Measurements from ENCODE around the gene SNRPB.
A peak's percentile ranks its signal among the peaks of the same experiment; 100 is the strongest.
"Not testable (repeated sequence)": the region's sequence is repeated elsewhere in the genome, so short reads cannot be mapped to it uniquely, and the experiment has no call there.

Gene SNRPB

DNA sequence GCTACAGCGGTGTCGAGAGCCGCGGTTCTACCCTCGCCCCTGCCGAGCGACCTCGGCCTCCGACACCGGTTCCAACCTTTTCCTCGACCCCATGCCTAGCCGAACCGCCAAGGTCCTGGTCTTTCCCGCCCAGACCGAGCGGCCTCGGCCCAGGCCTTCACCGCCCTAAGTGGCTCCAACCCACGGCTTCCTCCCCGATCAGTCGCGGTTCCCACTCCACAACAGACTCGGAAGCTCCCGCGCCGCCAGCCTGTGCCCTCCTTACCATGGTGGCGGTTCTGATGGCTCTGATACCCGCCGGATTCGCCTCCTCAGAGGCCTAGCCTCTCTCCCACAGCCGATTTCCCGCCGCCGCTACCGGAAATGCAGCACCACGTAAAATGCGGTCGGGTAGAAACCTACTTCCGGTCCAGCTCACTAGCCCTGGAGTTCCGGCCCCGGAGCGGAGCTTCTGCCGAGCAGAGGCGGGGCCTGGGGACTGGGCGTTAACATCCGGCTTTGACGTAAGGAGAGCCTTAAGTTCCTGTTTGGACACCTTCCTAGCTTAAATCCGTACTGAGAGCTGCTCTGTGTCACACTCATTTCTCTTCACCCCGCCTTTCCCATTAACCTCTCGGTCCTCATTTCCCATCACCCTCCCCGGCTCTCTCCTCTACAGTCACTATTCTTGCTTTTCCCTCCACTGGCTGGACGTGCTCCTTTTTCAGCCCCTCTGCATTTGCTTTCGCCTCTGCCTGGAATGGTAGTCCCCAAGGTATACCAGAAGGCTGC, at the start of gene SNRPB:
TSS of gene SNRPB (minus strand) at position 367 of the 771 bp plus-strand sequence. CDS start at position 268, 99 bp downstream.
- peak; percentile 99 for DNase-seq (ENCODE audit: low read depth)

- peak; percentile 37 for DNase-seq (ENCODE audit: low read depth)
These were observed 48.7 kb upstream of the SNRPB start for GRCh38 chr20:2519115-2519809.

GRCh38 chr20:2518558-2518957, 48.0 kb upstream of the SNRPB start:
- no peak for DNase-seq (ENCODE audit: low read depth)

- no peak for DNase-seq (ENCODE audit: low read depth)
These were observed 47.5 kb upstream of the SNRPB start for GRCh38 chr20:2518096-2518495.

GRCh38 chr20:2516399-2516798, 45.8 kb upstream of the SNRPB start:
- DNase-seq (ENCODE audit: low read depth): no peak

- DNase-seq (ENCODE audit: low read depth): no peak
These were observed 44.6 kb upstream of the SNRPB start for GRCh38 chr20:2515203-2515602.

DNA sequence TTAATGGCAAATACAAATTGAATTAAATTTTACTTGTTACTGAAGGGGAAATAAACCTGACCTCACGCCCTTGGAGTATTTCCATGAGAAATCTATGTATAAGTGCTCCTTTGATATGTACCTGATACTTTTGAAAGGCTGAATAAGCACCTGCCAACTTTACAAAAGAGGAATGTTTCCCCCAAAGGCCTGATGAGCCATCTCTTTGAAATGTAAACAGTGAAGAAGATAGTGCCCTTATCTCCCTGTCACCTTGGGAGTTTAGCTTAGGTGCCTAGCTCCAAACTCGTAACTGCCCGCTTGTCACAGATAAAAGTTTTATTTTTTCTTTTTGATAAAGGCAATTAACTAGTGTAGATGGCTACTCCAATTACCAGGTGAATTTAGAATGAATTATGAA, 39.2 kb upstream of the SNRPB start:
- DNase-seq (ENCODE audit: low read depth): no peak

GRCh38 chr20:2509468-2509781, 38.8 kb upstream of the SNRPB start:
- no peak for DNase-seq (ENCODE audit: low read depth)

- DNase-seq (ENCODE audit: low read depth): peak; percentile 86
These were observed 38.3 kb upstream of the SNRPB start, which contains the start of gene ZNF343 for GRCh38 chr20:2508631-2509467. ZNF343 (minus strand) TSS chr20:2508915; CDS start chr20:2493895, 15,020 bp downstream.

DNA sequence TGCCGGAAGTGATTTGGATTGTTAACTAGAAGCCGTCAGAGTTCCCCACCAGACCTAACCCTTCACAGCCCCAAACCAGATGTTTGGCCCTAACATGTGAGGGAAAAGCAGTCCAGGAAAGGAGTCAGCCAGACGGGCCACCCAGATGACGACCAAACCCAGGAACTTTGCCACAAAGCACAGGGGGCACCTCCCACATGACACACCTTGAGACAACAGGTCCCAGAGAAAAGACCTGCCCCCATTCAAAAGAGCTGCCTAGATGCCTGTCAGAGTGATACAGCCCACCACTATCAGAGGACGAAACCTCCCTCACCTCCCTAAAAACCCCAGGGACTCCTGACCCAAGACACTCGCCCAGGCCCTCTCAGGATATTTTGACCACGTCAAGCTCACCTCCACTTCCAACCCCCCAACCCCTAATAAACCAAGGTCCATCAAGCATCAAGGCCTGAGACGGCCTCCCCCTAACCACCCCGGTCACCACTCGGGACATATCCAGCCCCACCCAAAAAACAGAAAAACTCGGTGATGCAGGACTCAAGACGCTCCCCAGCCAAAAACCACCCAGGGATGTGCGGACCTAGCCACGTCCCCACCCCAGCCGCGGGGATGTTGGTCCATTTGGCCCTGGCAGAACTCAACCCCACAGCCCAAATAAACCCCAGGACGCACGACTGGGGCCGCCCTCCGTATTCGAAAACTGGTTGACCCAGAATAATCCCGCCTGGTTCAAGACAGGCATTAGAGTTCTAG, 37.5 kb upstream of the SNRPB start:
- peak; percentile 38 for DNase-seq (ENCODE audit: low read depth)

DNA sequence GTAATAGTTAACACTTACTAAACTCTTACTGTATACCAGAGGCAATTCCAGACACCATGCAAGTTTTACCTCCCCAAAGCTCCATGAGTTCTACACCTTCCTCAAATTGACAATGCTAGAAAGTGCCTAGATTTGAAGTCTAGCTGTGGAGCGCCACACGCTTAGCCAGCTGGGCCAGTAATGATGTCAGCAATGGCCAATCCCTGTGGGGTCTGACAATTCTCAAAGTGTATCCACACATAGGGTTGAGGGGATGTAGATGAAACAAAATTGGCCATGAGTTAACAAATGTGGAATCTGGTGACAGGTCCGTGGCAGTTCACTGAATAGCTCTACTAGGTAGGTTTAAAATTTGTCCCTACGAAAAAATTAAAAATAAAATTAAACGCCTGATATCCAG, 36.9 kb upstream of the SNRPB start:
- DNase-seq (ENCODE audit: low read depth): peak; percentile 8

GRCh38 chr20:2506426-2506825, 35.8 kb upstream of the SNRPB start:
- not testable (repeated sequence) for DNase-seq (ENCODE audit: low read depth)

DNA sequence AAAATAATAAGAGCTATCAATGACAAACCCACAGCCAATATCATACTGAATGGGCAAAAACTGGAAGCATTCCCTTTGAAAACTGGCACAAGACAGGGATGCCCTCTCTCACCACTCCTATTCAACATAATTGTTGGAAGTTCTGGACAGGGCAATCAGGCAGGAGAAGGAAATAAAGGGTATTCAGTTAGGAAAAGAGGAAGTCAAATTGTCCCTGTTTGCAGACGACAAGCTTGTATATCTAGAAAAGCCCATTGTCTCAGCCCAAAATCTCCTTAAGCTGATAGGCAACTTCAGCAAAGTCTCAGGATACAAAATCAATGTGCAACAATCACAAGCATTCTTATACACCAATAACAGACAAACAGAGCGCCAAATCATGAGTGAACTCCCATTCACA, 34.2 kb upstream of the SNRPB start:
- not testable (repeated sequence) for DNase-seq (ENCODE audit: low read depth)

GRCh38 chr20:2502808-2503384, 32.3 kb upstream of the SNRPB start:
- DNase-seq (ENCODE audit: low read depth): not testable (repeated sequence)

DNA sequence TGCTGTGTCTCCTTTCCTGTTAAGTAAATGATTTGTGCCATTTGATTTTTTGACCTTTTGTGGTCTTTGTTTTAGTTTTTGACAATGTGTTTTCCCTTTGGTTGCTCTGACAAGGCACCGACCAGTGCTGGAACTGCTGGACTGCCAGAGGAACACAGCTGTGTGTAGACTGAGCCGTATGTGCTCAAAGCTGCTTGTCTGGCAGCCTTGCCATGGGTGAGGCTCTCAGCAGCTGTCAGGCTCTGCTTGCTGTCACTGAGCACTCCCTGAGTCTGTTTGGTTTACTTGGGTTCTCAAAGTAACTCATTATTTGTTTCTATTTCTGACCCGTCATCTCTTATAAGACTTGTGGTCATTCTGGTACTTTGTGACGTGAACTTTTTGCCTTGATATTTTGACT, 15.1 kb upstream of the SNRPB start:
- DNase-seq (ENCODE audit: low read depth): no peak

DNA sequence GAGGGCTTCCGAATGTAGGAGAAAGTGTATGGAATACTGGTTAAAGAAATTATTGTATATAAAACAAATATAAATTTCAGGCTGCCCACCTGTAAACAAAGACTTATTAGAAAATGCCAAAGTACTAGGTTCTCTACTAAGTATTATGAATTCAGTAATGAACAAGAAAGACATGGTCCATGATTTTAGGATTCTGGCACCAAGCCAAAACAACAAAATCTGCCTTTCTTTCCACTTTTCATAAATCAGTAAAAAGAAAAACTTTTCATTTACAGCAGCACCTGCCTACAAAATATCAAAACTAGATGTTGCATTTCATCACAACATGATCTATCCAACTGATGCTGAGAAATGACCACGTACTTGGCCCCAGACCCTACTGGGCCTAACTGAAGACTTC, 14.5 kb upstream of the SNRPB start:
- no peak for DNase-seq (ENCODE audit: low read depth)

DNA sequence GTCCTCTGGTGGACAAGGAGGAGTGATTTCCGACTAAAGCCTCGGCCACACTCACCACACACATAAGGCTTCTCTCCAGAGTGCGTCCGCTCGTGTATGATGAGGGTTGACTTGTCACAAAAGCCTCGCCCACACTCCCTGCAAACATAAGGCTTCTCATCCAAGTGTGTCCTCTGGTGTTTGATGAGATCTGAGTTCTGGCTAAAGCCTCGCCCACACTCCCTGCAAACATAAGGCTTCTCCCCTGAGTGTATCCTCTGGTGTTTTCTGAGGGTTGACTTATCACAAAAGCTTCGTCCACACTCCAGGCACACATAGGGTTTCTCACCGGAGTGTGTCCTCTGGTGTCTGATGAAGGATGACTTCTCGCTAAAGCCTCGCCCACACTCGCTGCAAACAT, 12.9 kb upstream of the SNRPB start:
- DNase-seq (ENCODE audit: low read depth): no peak

- no peak for DNase-seq (ENCODE audit: low read depth)
These were observed 9.8 kb upstream of the SNRPB start for GRCh38 chr20:2480381-2480780.

- no peak for DNase-seq (ENCODE audit: low read depth)
These were observed 6.4 kb upstream of the SNRPB start for GRCh38 chr20:2476742-2477615.

Data from EH (cell line).